OCI-LY1 (cell line): ENCODE results near the gene PTPRN2.

ENCODE experiments used
- H2AFZ ChIP-seq: fragments of 200-600 bp; sonication (generic), shearing (Covaris generic); 2 replicates; pipeline ENCODE4 v1.6.0; 2014; ENCODE audit warnings: antibody characterized with exemption, mild to moderate bottlenecking, low read length
- H3F3A ChIP-seq: fragments of 200-600 bp; sonication (generic), shearing (Covaris generic); 2 replicates; pipeline ENCODE4 v1.6.0; 2014; ENCODE audit warnings: mild to moderate bottlenecking, antibody characterized with exemption, low read length, moderate library complexity; ENCODE audit not compliant: insufficient read depth
- H3K27ac ChIP-seq: fragments of 200-600 bp; sonication (generic); 2 replicates; pipeline ENCODE4 v1.5.1; 2014; ENCODE audit warnings: low read length, mixed run types, mild to moderate bottlenecking, low read depth; ENCODE audit not compliant: poor library complexity, severe bottlenecking
- H3K27me3 ChIP-seq: fragments of 200-600 bp; sonication (generic); 2 replicates; pipeline ENCODE4 v1.6.0; 2014; ENCODE audit warnings: antibody characterized with exemption, mild to moderate bottlenecking, low read length, moderate library complexity; ENCODE audit not compliant: insufficient read depth
- H3K36me3 ChIP-seq: fragments of 200-600 bp; sonication (generic); 2 replicates; pipeline ENCODE4 v1.6.1; 2014; ENCODE audit warnings: mild to moderate bottlenecking, antibody characterized with exemption, low read length, moderate library complexity, mixed read lengths; ENCODE audit not compliant: insufficient read depth
- H3K4me1 ChIP-seq: fragments of 200-600 bp; sonication (generic); 2 replicates; pipeline ENCODE4 v1.5.1; 2014; ENCODE audit warnings: mild to moderate bottlenecking, low read length, moderate library complexity; ENCODE audit not compliant: insufficient read depth, severe bottlenecking
- H3K4me2 ChIP-seq: fragments of 200-600 bp; sonication (generic), shearing (Covaris generic); 2 replicates; pipeline ENCODE4 v1.6.1; 2014; ENCODE audit warnings: low read length
- H3K4me3 ChIP-seq: fragments of 200-600 bp; sonication (generic); 2 replicates; pipeline ENCODE4 v1.5.1; 2014; ENCODE audit warnings: low read length, low read depth, mild to moderate bottlenecking, mixed read lengths; ENCODE audit not compliant: poor library complexity, severe bottlenecking
- H3K79me2 ChIP-seq: fragments of 200-600 bp; shearing (Covaris generic); 2 replicates; pipeline ENCODE4 v1.6.1; 2016; ENCODE audit warnings: mixed run types, low read length, mixed read lengths; ENCODE audit not compliant: insufficient read depth
- H3K9ac ChIP-seq: fragments of 200-600 bp; sonication (generic), shearing (Covaris generic); 2 replicates; pipeline ENCODE4 v1.6.1; 2014; ENCODE audit warnings: mild to moderate bottlenecking, low read length, mixed read lengths
- H3K9me2 ChIP-seq: fragments of 200-600 bp; sonication (generic), shearing (Covaris generic); 2 replicates; pipeline ENCODE4 v1.6.1; 2014; ENCODE audit warnings: low read depth, mild to moderate bottlenecking, low read length, mixed read lengths
- H3K9me3 ChIP-seq: fragments of 200-600 bp; shearing (Covaris generic); 2 replicates; pipeline ENCODE4 v1.6.1; 2014; ENCODE audit warnings: low read length, mixed read lengths
- H4K20me1 ChIP-seq: fragments of 200-600 bp; sonication (generic), shearing (Covaris generic); 2 replicates; pipeline ENCODE4 v1.6.0; 2016; ENCODE audit warnings: mild to moderate bottlenecking, low read length; ENCODE audit not compliant: insufficient read depth
- EZH2 ChIP-seq: fragments of 200-600 bp; sonication (generic), shearing (Covaris generic); IDR thresholded peaks from 2 replicates; pipeline ENCODE4 v1.8.0; 2017; ENCODE audit warnings: borderline replicate concordance, mixed run types, mild to moderate bottlenecking, antibody characterized with exemption, low read length, moderate library complexity, mixed read lengths
- TF ChIP-seq, protein P1 (sequence below): fragments of 200-600 bp; sonication (generic), shearing (Covaris generic); IDR thresholded peaks from 2 replicates; pipeline ENCODE4 v1.5.1; 2017; ENCODE audit warnings: mild to moderate bottlenecking, antibody characterized with exemption, low read length, moderate library complexity, mixed read lengths

The PTPRN2 gene

DNA sequence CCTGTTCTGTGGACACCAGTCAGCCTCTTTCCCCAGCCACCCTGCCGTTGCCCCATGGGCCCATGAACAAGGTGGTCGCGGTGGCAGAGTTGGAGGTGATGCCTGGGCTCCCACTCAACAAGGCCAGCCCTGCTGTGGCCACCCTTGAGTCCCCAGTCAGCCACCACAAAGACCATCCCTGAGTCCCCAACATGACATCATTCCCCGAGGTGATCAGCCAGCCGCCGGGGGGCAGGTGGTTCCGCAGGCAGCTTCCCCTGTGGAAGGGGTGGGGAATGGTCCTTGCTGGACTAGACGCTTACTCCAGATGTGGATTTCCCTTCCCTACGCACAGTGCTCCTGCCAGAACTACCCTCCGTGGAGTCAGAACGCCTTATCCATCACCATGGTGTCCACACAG lies 271.7 kb downstream of the PTPRN2 start:
- Histone ChIP-seq H3K9ac (no peak overlapping the region), H3K79me2 (no peaks in the 10 kb centered on the region), H3K27ac (no peak overlapping the region), H3K36me3 (no peaks in the 10 kb centered on the region), H3K4me1 (no peaks in the 10 kb centered on the region), H3K4me3 (no peak overlapping the region), H4K20me1 (no peaks in the 10 kb centered on the region), H3F3A (no peaks in the 10 kb centered on the region), H3K27me3 (no peaks in the 10 kb centered on the region; the same call in 1 of the 2 replicates), H3K9me3 (no peaks in the 10 kb centered on the region), H3K9me2 (no peaks in the 10 kb centered on the region), H2AFZ (no peak overlapping the region), H3K4me2 (no peak overlapping the region)
- TF ChIP-seq, protein P1, sequence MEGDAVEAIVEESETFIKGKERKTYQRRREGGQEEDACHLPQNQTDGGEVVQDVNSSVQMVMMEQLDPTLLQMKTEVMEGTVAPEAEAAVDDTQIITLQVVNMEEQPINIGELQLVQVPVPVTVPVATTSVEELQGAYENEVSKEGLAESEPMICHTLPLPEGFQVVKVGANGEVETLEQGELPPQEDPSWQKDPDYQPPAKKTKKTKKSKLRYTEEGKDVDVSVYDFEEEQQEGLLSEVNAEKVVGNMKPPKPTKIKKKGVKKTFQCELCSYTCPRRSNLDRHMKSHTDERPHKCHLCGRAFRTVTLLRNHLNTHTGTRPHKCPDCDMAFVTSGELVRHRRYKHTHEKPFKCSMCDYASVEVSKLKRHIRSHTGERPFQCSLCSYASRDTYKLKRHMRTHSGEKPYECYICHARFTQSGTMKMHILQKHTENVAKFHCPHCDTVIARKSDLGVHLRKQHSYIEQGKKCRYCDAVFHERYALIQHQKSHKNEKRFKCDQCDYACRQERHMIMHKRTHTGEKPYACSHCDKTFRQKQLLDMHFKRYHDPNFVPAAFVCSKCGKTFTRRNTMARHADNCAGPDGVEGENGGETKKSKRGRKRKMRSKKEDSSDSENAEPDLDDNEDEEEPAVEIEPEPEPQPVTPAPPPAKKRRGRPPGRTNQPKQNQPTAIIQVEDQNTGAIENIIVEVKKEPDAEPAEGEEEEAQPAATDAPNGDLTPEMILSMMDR = no peak
- TF ChIP-seq EZH2 = no peak

DNA sequence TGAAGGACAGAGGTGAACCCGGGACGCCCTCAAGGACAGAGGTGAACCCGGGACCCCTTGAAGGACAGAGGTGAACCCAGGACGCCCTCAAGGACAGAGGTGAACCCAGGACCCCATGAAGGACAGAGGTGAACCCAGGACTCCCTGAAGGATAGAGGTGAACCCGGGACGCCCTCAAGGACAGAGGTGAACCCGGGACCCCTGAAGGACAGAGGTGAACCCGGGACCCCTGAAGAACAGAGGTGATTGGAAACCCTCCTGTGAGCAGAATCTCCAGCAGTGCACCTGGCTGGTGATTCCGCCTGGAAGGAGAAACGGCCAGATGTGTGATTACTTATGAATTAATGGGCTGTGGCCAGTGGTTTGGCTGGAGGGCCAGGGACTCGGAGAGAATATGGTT lies 272.3 kb downstream of the PTPRN2 start:
- H3K36me3 ChIP-seq = no peaks in the 10 kb centered on the region
- no peak overlapping the region for H3K9ac ChIP-seq
- no peak overlapping the region for H3K4me2 ChIP-seq
- H3K27me3 ChIP-seq = no peaks in the 10 kb centered on the region; the same call in 1 of the 2 replicates
- H2AFZ ChIP-seq = no peak overlapping the region
- H3K27ac ChIP-seq = no peak overlapping the region
- TF ChIP-seq, protein P1 = no peak
- no peak for TF ChIP-seq EZH2
- no peaks in the 10 kb centered on the region for H3K79me2 ChIP-seq
- no peaks in the 10 kb centered on the region for H3K9me2 ChIP-seq
- H3K4me1 ChIP-seq = no peaks in the 10 kb centered on the region
- H3K9me3 ChIP-seq = no peaks in the 10 kb centered on the region
- H4K20me1 ChIP-seq = no peaks in the 10 kb centered on the region
- no peak overlapping the region for H3K4me3 ChIP-seq
- H3F3A ChIP-seq = no peaks in the 10 kb centered on the region

DNA sequence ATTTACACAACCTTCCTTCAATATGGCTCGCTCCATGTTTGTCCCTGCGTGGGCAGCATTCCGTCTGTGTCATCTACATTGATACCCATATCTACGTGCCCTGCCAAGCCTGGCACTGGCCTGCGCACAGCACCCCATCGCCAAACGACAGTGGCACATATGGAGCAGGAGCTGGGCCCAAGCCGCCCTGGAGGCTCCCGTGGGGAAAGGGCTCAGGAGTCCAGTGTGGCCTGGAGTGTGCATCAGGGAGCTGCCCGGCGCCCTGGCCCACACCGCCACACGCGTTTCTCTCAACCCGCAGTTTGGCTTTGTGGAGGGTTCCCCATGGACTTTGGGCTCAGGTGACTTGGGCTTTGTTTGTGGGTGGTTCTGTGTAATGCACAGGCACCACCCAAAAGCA lies 273.2 kb downstream of the PTPRN2 start:
- TF ChIP-seq EZH2 = no peak
- TF ChIP-seq, protein P1 = no peak
- no peak overlapping the region for H2AFZ ChIP-seq
- no peaks in the 10 kb centered on the region for H3F3A ChIP-seq
- no peaks in the 10 kb centered on the region for H3K9me2 ChIP-seq
- H3K27ac ChIP-seq = no peak overlapping the region
- H3K27me3 ChIP-seq = no peaks in the 10 kb centered on the region; the same call in 1 of the 2 replicates
- H3K36me3 ChIP-seq = no peaks in the 10 kb centered on the region
- H3K9me3 ChIP-seq = no peaks in the 10 kb centered on the region
- no peaks in the 10 kb centered on the region for H3K79me2 ChIP-seq
- H4K20me1 ChIP-seq = no peaks in the 10 kb centered on the region
- no peak overlapping the region for H3K9ac ChIP-seq
- no peaks in the 10 kb centered on the region for H3K4me1 ChIP-seq
- H3K4me3 ChIP-seq = no peak overlapping the region
- no peak overlapping the region for H3K4me2 ChIP-seq
